HepG2 (cell line): ENCODE data around the gene TMBIM1.

ENCODE experiments used
- ATF1 ChIP-seq: IDR thresholded peaks from 2 replicates; pipeline ENCODE4 v1.6.1; 2016; ENCODE audit warnings: mild to moderate bottlenecking, control low read depth
- EZH2 ChIP-seq: conservative IDR thresholded peaks from 2 replicates; pipeline ENCODE4 v1.6.1; 2012; ENCODE audit warnings: mild to moderate bottlenecking, low read depth, low read length, moderate library complexity
- HBP1 ChIP-seq: IDR thresholded peaks from 2 replicates; pipeline ENCODE4 v1.6.1; 2016; ENCODE audit warnings: low read depth, control low read depth
- POLR2A ChIP-seq, 2 experiments: IDR thresholded peaks; 2 replicates each; pipeline ENCODE4 v1.6.1; 2011; ENCODE audit warnings: low read depth in 2 of 2, low read length in 2 of 2, mild to moderate bottlenecking in 1 of 2, moderate library complexity in 1 of 2; ENCODE audit not compliant: insufficient read depth in 1 of 2

GRCh38 chr2:218262631-218263586 lies 29.4 kb downstream of the TMBIM1 start:
- TF ChIP-seq EZH2 (no peak), ATF1 (CRISPR knock-in tag) (no peak), POLR2A (IDR thresholded peaks at IDR 0.05; ENCODE audit: insufficient read depth in 1 of 2, low read depth in 2 of 2, low read length in 2 of 2) (no peak; a peak in 2 of 4 replicates), HBP1 (CRISPR knock-in tag) (no peak)
